HFFc6 (cell line): ENCODE results near the gene STK39. TPM values are rescaled to one million over a fixed set of nuclear protein-coding genes. Genes with fewer than 3 reads are reported as not detected.
A peak's percentile ranks its signal among the peaks of the same experiment; 100 is the strongest.

Experiments used
- DNase-seq: peaks from one replicate; pipeline ENCODE4 v3.0.0-alpha.2; 2018
- H3K27ac Mint-ChIP-seq: 2 replicates; pipeline ENCODE4 v1.8.0; 2020; ENCODE audit warnings: mild to moderate bottlenecking, mixed read lengths
- H3K27me3 Mint-ChIP-seq: 2 replicates; pipeline ENCODE4 v1.8.0; 2021; ENCODE audit warnings: mild to moderate bottlenecking, moderate library complexity, mixed read lengths; ENCODE audit not compliant: insufficient read depth
- H3K36me3 Mint-ChIP-seq: 2 replicates; pipeline ENCODE4 v1.8.0; 2021; ENCODE audit warnings: low read depth, mixed read lengths
- H3K4me1 Mint-ChIP-seq: 2 replicates; pipeline ENCODE4 v1.8.0; 2020; ENCODE audit warnings: low read depth, mixed read lengths
- H3K4me3 Mint-ChIP-seq: 2 replicates; pipeline ENCODE4 v1.8.0; 2020; ENCODE audit warnings: mild to moderate bottlenecking, moderate library complexity, mixed read lengths
- H3K9me3 Mint-ChIP-seq: 2 replicates; pipeline ENCODE4 v1.8.0; 2020; ENCODE audit warnings: mild to moderate bottlenecking, mixed read lengths
- CTCF ChIP-seq: fragments of 200-600 bp; sonication (generic); IDR thresholded peaks from 2 replicates; pipeline ENCODE4 v1.5.0; 2021; ENCODE audit warnings: antibody characterized with exemption, mild to moderate bottlenecking
- total RNA-seq, 6 experiments: library from RNA; stranded (reverse); fragmentation: NEBNext Ultra II Directional; extraction: Animal tissue kit (Norgen Biotek cat#: 25700); gene quantifications; 2 replicates in 1 of 6; 3 replicates in 5 of 6; pipeline ENCODE4 v1.2.3, GENCODE V29; 2021

STK39 gene
- total RNA-seq, 6 experiments from 2014 or later, result 27.7 to 36.4 (median 33.4) TPM

- TF ChIP-seq CTCF, result no peak
- Mint-ChIP-seq H3K36me3 (peaks cover 25% of the 10 kb centered on the region), H3K27me3 (peaks cover 2% of the 10 kb centered on the region; the same call in 1 of the 2 replicates), H3K4me1 (peaks cover 36% of the 10 kb centered on the region), H3K4me3 (no peak overlapping the region), H3K9me3 (no peaks in the 10 kb centered on the region), H3K27ac (no peak overlapping the region)
- DNase-seq, result no peak
Observed at GRCh38 chr2:168159754-168160585, 87.4 kb downstream of the STK39 start.

GRCh38 chr2:168158586-168158985, 88.8 kb downstream of the STK39 start:
- Mint-ChIP-seq H3K4me1 (peaks cover 38% of the 10 kb centered on the region), H3K4me3 (no peak overlapping the region), H3K27ac (no peak overlapping the region), H3K9me3 (no peaks in the 10 kb centered on the region), H3K27me3 (peaks cover 2% of the 10 kb centered on the region; the same call in 1 of the 2 replicates), H3K36me3 (peaks cover 20% of the 10 kb centered on the region)
- no peak for TF ChIP-seq CTCF
- no peak for DNase-seq

- Mint-ChIP-seq H3K9me3 (no peaks in the 10 kb centered on the region), H3K4me1 (peaks cover 38% of the 10 kb centered on the region), H3K4me3 (no peak overlapping the region), H3K36me3 (peaks cover 14% of the 10 kb centered on the region), H3K27ac (no peak overlapping the region), H3K27me3 (peaks cover 2% of the 10 kb centered on the region; the same call in 1 of the 2 replicates)
- no peak for DNase-seq
- TF ChIP-seq CTCF, result no peak
Observed at GRCh38 chr2:168157926-168158325, 89.5 kb downstream of the STK39 start.

DNA sequence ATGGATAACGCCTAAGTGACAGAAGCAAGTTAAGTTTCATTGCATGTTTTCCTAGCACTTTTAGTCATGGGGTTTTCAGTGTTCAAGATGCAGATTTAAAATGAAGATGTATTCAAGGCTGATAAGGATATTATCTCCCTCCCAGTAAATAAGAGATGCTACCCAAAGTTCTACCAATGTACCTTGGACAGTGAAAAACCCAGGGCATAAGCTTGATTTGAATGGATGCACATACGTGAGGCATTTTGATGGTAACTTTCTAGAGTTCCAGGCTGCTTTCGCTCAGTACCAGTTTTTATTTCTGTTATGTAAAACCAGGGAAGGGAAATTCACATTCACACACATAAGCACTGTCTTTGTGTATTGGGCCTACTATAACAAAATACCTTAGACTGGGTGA, 90.3 kb downstream of the STK39 start:
- Mint-ChIP-seq H3K9me3 (no peaks in the 10 kb centered on the region), H3K27me3 (peaks cover 2% of the 10 kb centered on the region; the same call in 1 of the 2 replicates), H3K27ac (peak overlapping the region; percentile 63), H3K4me3 (no peak overlapping the region), H3K4me1 (peaks cover 38% of the 10 kb centered on the region), H3K36me3 (peaks cover 22% of the 10 kb centered on the region)
- no peak for TF ChIP-seq CTCF
- DNase-seq, result no peak

DNA sequence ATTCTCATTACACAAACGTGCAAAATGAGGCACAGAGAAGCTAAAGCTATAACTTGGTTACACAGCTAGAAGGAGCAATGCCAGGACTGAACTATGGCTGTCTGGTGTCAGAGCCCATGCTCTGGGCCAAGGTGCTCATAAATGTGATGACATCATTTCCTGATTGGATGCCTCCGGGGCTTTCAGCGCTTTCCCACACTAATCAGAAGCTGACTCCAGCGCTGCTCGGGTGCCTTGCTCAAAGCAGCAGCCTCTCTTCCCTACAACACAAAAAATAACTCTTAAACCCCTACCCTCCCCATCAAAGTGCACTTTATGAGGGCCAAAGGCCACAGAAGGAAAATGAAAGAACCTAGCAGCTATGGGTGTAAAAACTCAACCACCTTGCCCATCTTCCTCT, 90.7 kb downstream of the STK39 start:
- peaks cover 38% of the 10 kb centered on the region for H3K4me1 Mint-ChIP-seq
- H3K27me3 Mint-ChIP-seq, result peaks cover 2% of the 10 kb centered on the region; the same call in 1 of the 2 replicates
- peak overlapping the region; percentile 63 for H3K27ac Mint-ChIP-seq
- TF ChIP-seq CTCF, result no peak; the same call in 1 of the 2 replicates
- H3K36me3 Mint-ChIP-seq, result peaks cover 22% of the 10 kb centered on the region
- H3K4me3 Mint-ChIP-seq, result peak overlapping the region; percentile 11; the same call in 1 of the 2 replicates
- no peaks in the 10 kb centered on the region for H3K9me3 Mint-ChIP-seq
- peak; percentile 73 for DNase-seq
